Adrenal gland (tissue), 5 donors: Measurements from ENCODE around the gene ADAMTS19.

Experiments
- POLR2A ChIP-seq, 2 donors: fragments of 450-650 bp; IDR thresholded peaks; one replicate each; pipeline ENCODE4 v1.6.1; 2017; ENCODE audit warnings: antibody characterized with exemption in 2 of 2, mild to moderate bottlenecking in 2 of 2, moderate library complexity in 1 of 2
- TF ChIP-seq, protein P1 (sequence below), 6 experiments: fragments of 450-650 bp in 4 of 6; fragments of 200-600 bp in 2 of 6; sonication (generic) in 1 of 6; IDR thresholded peaks; 1 replicate in 5 of 6; 2 replicates in 1 of 6; pipeline versions ENCODE4 v1.5.1 to v1.8.0; 2016 to 2021; ENCODE audit warnings: antibody characterized with exemption in 6 of 6, mild to moderate bottlenecking in 2 of 6, moderate library complexity in 1 of 6
- donor health status: DM: no; HTN: no; CAD: no.

DNA sequence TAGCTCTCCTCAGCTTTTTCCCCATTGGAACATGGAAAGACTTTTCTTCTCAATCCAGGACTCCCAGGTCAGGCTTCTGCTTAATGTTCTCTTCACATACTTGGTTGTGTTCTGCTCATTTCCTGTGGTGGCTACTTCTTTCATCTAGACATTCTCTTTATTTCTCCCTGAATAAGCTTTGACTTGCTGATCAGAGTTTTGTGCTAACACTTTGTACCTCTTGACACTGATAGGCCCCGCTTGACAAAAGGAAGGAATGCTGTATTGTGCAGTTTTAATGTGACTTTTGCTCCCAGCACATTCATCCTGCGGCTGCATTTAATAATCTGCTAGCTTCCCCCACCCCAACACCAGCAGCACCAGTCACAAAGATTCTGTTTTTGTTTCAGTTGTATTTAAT lies 196.9 kb downstream of the ADAMTS19 start:
- TF ChIP-seq, protein P1, sequence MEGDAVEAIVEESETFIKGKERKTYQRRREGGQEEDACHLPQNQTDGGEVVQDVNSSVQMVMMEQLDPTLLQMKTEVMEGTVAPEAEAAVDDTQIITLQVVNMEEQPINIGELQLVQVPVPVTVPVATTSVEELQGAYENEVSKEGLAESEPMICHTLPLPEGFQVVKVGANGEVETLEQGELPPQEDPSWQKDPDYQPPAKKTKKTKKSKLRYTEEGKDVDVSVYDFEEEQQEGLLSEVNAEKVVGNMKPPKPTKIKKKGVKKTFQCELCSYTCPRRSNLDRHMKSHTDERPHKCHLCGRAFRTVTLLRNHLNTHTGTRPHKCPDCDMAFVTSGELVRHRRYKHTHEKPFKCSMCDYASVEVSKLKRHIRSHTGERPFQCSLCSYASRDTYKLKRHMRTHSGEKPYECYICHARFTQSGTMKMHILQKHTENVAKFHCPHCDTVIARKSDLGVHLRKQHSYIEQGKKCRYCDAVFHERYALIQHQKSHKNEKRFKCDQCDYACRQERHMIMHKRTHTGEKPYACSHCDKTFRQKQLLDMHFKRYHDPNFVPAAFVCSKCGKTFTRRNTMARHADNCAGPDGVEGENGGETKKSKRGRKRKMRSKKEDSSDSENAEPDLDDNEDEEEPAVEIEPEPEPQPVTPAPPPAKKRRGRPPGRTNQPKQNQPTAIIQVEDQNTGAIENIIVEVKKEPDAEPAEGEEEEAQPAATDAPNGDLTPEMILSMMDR (IDR thresholded peaks at IDR 0.05) = no peak
- no peak for TF ChIP-seq POLR2A (IDR thresholded peaks at IDR 0.05)
